Measurements from ENCODE around the gene PPP1R12B. TPM values are rescaled to one million over a fixed set of nuclear protein-coding genes. Genes with fewer than 3 reads are reported as not detected.
"Not testable (repeated sequence)": the region's sequence is repeated elsewhere in the genome, so short reads cannot be mapped to it uniquely, and the experiment has no call there.

The PPP1R12B gene
- total RNA-seq, 1 donor, result 26.8 TPM

GRCh38 chr1:202462342-202463076 is 114.0 kb downstream of the PPP1R12B start:
- no peak for DNase-seq (ENCODE audit: low read depth)
- H3K4me3 ChIP-seq (ENCODE audit: low read depth, low read length), result no peak overlapping the region
- TF ChIP-seq CTCF (IDR thresholded peaks at IDR 0.05; ENCODE audit: insufficient read depth, low read length), result no peak

GRCh38 chr1:202464153-202464742 is 115.7 kb downstream of the PPP1R12B start:
- peak; percentile 43 for TF ChIP-seq CTCF (IDR thresholded peaks at IDR 0.05; ENCODE audit: insufficient read depth, low read length)
- peak; percentile 69 for DNase-seq (ENCODE audit: low read depth)
- H3K4me3 ChIP-seq (ENCODE audit: low read depth, low read length), result not testable (repeated sequence)

GRCh38 chr1:202465644-202466270 is 117.3 kb downstream of the PPP1R12B start:
- not testable (repeated sequence) for H3K4me3 ChIP-seq (ENCODE audit: low read depth, low read length)
- peak; percentile 33 for DNase-seq (ENCODE audit: low read depth)

- H3K4me3 ChIP-seq (ENCODE audit: low read depth, low read length); DNase-seq (ENCODE audit: low read depth): not testable (repeated sequence)
Measured at GRCh38 chr1:202466339-202466738, 117.8 kb downstream of the PPP1R12B start.

- DNase-seq (ENCODE audit: low read depth); H3K4me3 ChIP-seq (ENCODE audit: low read depth, low read length): not testable (repeated sequence)
Measured at GRCh38 chr1:202467381-202467780, 118.9 kb downstream of the PPP1R12B start.

- H3K4me3 ChIP-seq (ENCODE audit: low read depth, low read length); DNase-seq (ENCODE audit: low read depth): not testable (repeated sequence)
Measured at GRCh38 chr1:202468695-202469094, 120.2 kb downstream of the PPP1R12B start.

- not testable (repeated sequence) for H3K4me3 ChIP-seq (ENCODE audit: low read depth, low read length); DNase-seq (ENCODE audit: low read depth)
Measured at GRCh38 chr1:202469123-202469522, 120.6 kb downstream of the PPP1R12B start.

GRCh38 chr1:202471246-202471645 is 122.7 kb downstream of the PPP1R12B start:
- TF ChIP-seq CTCF (IDR thresholded peaks at IDR 0.05; ENCODE audit: insufficient read depth, low read length), result no peak
- H3K4me3 ChIP-seq (ENCODE audit: low read depth, low read length), result no peak overlapping the region
- DNase-seq (ENCODE audit: low read depth), result no peak

- DNase-seq (ENCODE audit: low read depth); H3K4me3 ChIP-seq (ENCODE audit: low read depth, low read length): not testable (repeated sequence)
Measured at GRCh38 chr1:202472347-202473124, 124.0 kb downstream of the PPP1R12B start.

- H3K4me3 ChIP-seq (ENCODE audit: low read depth, low read length); DNase-seq (ENCODE audit: low read depth): not testable (repeated sequence)
Measured at GRCh38 chr1:202473266-202474045, 125.0 kb downstream of the PPP1R12B start.

GRCh38 chr1:202479661-202480060 is 131.2 kb downstream of the PPP1R12B start:
- H3K4me3 ChIP-seq (ENCODE audit: low read depth, low read length); DNase-seq (ENCODE audit: low read depth): not testable (repeated sequence)

- DNase-seq (ENCODE audit: low read depth), result peak; percentile 22
Measured at GRCh38 chr1:202480640-202481039, 132.1 kb downstream of the PPP1R12B start.

GRCh38 chr1:202483362-202483761 is 134.9 kb downstream of the PPP1R12B start:
- H3K4me3 ChIP-seq (ENCODE audit: low read depth, low read length); DNase-seq (ENCODE audit: low read depth): not testable (repeated sequence)

More at GRCh38 chr1:202480640-202481039, 132.1 kb downstream of the PPP1R12B start:
- not testable (repeated sequence) for H3K4me3 ChIP-seq (ENCODE audit: low read depth, low read length)

- not testable (repeated sequence) for H3K4me3 ChIP-seq (ENCODE audit: low read depth, low read length); DNase-seq (ENCODE audit: low read depth)
Measured at GRCh38 chr1:202484032-202484431, 135.5 kb downstream of the PPP1R12B start.

All from fibroblast of the aortic adventitia (primary cell).